NB4 (cell line): ENCODE data around the gene ANKRD7.

Experiments
- MYC ChIP-seq: IDR thresholded peaks from 2 replicates; pipeline ENCODE4 v1.6.1; 2011; ENCODE audit warnings: low read depth, low read length
- POLR2A ChIP-seq: IDR thresholded peaks from 2 replicates; pipeline ENCODE4 v1.6.1; 2011; ENCODE audit warnings: mild to moderate bottlenecking; ENCODE audit not compliant: insufficient read length; ENCODE audit errors: extremely low read depth
- TF ChIP-seq, protein P1 (sequence below): IDR thresholded peaks from one replicate; pipeline ENCODE4 v1.5.1; 2012; ENCODE audit warnings: low read depth, low read length
- TF ChIP-seq, protein P2 (sequence below): IDR thresholded peaks from 2 replicates; pipeline ENCODE4 v1.6.1; 2011; ENCODE audit warnings: low read depth, low read length

DNA sequence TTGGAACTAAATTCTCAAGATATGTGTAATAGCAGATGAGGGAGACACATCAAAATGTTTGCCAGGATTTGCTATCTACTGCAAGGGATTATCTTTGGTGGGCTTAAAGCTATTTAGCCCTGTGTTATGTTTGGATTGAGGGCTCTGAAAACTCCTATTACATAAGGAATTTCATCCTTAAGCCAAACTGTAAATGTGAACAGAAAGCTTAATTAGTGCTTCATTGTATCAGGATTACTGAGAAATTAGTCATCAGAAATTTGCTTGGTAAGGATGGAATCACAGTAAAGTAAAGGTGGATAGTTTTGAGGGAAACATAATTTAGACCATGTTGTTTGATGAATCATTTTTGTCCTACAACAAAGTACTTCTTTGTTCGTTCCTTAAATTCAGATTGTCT lies 8.3 kb downstream of the ANKRD7 start:
- TF ChIP-seq, protein P1, sequence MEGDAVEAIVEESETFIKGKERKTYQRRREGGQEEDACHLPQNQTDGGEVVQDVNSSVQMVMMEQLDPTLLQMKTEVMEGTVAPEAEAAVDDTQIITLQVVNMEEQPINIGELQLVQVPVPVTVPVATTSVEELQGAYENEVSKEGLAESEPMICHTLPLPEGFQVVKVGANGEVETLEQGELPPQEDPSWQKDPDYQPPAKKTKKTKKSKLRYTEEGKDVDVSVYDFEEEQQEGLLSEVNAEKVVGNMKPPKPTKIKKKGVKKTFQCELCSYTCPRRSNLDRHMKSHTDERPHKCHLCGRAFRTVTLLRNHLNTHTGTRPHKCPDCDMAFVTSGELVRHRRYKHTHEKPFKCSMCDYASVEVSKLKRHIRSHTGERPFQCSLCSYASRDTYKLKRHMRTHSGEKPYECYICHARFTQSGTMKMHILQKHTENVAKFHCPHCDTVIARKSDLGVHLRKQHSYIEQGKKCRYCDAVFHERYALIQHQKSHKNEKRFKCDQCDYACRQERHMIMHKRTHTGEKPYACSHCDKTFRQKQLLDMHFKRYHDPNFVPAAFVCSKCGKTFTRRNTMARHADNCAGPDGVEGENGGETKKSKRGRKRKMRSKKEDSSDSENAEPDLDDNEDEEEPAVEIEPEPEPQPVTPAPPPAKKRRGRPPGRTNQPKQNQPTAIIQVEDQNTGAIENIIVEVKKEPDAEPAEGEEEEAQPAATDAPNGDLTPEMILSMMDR: no peak
- TF ChIP-seq POLR2A (no peak), MYC (no peak)
- TF ChIP-seq, protein P2, sequence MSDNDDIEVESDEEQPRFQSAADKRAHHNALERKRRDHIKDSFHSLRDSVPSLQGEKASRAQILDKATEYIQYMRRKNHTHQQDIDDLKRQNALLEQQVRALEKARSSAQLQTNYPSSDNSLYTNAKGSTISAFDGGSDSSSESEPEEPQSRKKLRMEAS: no peak
